Hepatocyte (in vitro differentiated cells): ENCODE data around the gene PIGL.

Source experiments
- CTCF ChIP-seq: fragments of 200-600 bp; sonication (generic); IDR thresholded peaks from 2 replicates; pipeline ENCODE4 v1.5.1; 2016; ENCODE audit warnings: antibody characterized with exemption, mild to moderate bottlenecking; ENCODE audit not compliant: poor library complexity
- EZH2 ChIP-seq: fragments of 200-600 bp; sonication (generic); IDR thresholded peaks from 2 replicates; pipeline ENCODE4 v1.6.1; 2016; ENCODE audit warnings: antibody characterized with exemption, mild to moderate bottlenecking, borderline replicate concordance

DNA sequence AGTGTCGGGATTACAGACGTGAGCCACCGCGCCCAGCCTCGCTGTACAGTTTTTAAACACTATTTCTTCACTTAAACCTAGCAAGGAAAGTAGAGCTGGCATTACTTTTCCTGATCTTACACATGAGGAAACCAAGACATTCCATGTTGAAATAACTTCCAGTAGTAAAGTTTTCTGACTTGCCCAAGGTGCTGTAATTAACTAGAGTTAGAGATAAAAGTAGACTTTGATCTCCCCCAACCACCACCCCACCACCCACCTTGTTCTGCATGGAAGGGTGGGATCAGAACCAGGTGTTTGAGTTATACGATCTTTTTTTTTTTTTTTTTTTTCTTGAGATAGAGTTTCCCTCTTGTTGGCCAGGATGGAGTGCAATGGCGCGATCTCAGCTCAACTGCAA, 89.2 kb downstream of the PIGL start:
- TF ChIP-seq EZH2 (no peak), CTCF (no peak)
